WTC11 (cell line): ENCODE measurements around the gene PDPK1.

Source experiments
- ELF4 ChIP-seq: sonication (generic); formaldehyde crosslinking; IDR thresholded peaks from 2 replicates; pipeline ENCODE4 v1.8.1; 2022; ENCODE audit warnings: low read depth, mild to moderate bottlenecking, moderate library complexity, missing genetic modification reagents
- ESRRA ChIP-seq: sonication (generic); formaldehyde crosslinking; IDR thresholded peaks from 2 replicates; pipeline ENCODE4 v1.8.1; 2022; ENCODE audit warnings: mild to moderate bottlenecking, missing genetic modification reagents, borderline replicate concordance
- HMGA2 ChIP-seq: fragments of 250-450 bp; sonication (Bioruptor Pico); IDR thresholded peaks from 2 replicates; pipeline ENCODE4 v1.4.0; 2021; ENCODE audit warnings: mild to moderate bottlenecking, moderate library complexity
- NFYB ChIP-seq: sonication (generic); formaldehyde crosslinking; conservative IDR thresholded peaks from 2 replicates; pipeline ENCODE4 v1.8.0; 2022; ENCODE audit warnings: low read depth, missing genetic modification reagents
- SMAD4 ChIP-seq: sonication (generic); formaldehyde crosslinking; IDR thresholded peaks from 2 replicates; pipeline ENCODE4 v1.8.0; 2022; ENCODE audit warnings: mild to moderate bottlenecking, missing genetic modification reagents
- SP1 ChIP-seq: sonication (generic); formaldehyde crosslinking; conservative IDR thresholded peaks from 2 replicates; pipeline ENCODE4 v1.8.1; 2022; ENCODE audit warnings: missing genetic modification reagents
- TEAD4 ChIP-seq: sonication (generic); formaldehyde crosslinking; IDR thresholded peaks from 2 replicates; pipeline ENCODE4 v1.8.0; 2022; ENCODE audit warnings: mild to moderate bottlenecking, missing genetic modification reagents
- TP53 ChIP-seq: sonication (generic); formaldehyde crosslinking; IDR thresholded peaks from 2 replicates; pipeline ENCODE4 v1.8.1; 2023; ENCODE audit warnings: mild to moderate bottlenecking, missing genetic modification reagents
- TF ChIP-seq, protein P1 (sequence below): fragments of 200-600 bp; IDR thresholded peaks from 2 replicates; pipeline ENCODE4 v1.8.0; 2022; ENCODE audit warnings: antibody characterized with exemption
- TF ChIP-seq, protein P2 (sequence below): sonication (generic); formaldehyde crosslinking; IDR thresholded peaks from 2 replicates; pipeline ENCODE4 v1.8.0; 2022; ENCODE audit warnings: mild to moderate bottlenecking, missing genetic modification reagents
- TF ChIP-seq, protein P3 (sequence below): sonication (generic); formaldehyde crosslinking; IDR thresholded peaks from 2 replicates; pipeline ENCODE4 v1.8.1; 2022; ENCODE audit warnings: low read depth, missing genetic modification reagents, borderline replicate concordance

DNA sequence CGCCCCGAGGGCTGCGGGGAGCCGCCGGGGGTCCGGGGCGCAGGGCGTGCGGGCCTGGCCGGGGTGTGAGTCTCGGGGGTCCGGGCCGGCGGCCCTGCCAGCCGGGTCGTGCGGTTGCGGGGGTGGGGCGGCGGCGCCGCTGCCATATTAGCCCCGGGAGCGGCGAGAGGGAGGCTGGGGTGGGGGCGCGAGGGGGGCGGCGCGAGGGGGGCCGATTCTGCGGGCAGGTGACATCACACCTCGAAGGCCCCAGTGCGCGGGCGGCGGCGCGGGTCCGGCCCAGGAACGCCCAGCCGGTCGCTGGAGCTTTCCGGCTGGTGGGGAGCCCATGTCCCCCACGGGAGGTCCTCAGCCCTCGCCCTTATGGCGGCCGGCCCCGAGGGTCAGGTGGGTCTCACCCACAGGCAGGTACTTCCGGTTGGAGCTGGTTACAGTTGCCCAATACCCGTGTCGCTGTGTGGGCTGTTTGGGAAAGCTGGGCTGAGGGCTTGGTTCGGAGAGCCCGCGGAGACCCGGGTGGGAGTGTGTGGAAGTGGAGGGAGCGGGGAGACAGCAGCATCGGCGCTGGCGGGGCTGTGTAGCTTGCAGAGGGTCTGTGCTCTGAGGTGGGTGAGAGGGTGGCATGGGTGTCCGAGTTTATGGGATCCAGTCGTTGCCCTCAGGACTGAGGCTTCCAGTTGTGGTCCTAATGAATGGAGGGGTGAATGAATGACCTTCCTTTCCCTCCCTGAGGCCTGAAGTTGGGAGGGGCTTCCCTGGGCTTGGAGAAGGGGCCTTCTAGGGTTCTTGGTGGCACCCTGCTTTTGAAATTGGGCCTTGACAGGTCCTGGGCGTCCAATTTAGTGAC lies 23.3 kb upstream of the PDPK1 start:
- TF ChIP-seq NFYB (no peak), ELF4 (CRISPR knock-in tag) (no peak), TP53 (no peak), SMAD4 (CRISPR knock-in tag) (no peak), ESRRA (CRISPR knock-in tag) (no peak), HMGA2 (CRISPR knock-in tag) (no peak), TEAD4 (no peak), SP1 (CRISPR knock-in tag) (no peak)
- TF ChIP-seq, protein P1, sequence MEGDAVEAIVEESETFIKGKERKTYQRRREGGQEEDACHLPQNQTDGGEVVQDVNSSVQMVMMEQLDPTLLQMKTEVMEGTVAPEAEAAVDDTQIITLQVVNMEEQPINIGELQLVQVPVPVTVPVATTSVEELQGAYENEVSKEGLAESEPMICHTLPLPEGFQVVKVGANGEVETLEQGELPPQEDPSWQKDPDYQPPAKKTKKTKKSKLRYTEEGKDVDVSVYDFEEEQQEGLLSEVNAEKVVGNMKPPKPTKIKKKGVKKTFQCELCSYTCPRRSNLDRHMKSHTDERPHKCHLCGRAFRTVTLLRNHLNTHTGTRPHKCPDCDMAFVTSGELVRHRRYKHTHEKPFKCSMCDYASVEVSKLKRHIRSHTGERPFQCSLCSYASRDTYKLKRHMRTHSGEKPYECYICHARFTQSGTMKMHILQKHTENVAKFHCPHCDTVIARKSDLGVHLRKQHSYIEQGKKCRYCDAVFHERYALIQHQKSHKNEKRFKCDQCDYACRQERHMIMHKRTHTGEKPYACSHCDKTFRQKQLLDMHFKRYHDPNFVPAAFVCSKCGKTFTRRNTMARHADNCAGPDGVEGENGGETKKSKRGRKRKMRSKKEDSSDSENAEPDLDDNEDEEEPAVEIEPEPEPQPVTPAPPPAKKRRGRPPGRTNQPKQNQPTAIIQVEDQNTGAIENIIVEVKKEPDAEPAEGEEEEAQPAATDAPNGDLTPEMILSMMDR, result no peak
- TF ChIP-seq, protein P2, sequence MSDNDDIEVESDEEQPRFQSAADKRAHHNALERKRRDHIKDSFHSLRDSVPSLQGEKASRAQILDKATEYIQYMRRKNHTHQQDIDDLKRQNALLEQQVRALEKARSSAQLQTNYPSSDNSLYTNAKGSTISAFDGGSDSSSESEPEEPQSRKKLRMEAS, result no peak
- TF ChIP-seq, protein P3, sequence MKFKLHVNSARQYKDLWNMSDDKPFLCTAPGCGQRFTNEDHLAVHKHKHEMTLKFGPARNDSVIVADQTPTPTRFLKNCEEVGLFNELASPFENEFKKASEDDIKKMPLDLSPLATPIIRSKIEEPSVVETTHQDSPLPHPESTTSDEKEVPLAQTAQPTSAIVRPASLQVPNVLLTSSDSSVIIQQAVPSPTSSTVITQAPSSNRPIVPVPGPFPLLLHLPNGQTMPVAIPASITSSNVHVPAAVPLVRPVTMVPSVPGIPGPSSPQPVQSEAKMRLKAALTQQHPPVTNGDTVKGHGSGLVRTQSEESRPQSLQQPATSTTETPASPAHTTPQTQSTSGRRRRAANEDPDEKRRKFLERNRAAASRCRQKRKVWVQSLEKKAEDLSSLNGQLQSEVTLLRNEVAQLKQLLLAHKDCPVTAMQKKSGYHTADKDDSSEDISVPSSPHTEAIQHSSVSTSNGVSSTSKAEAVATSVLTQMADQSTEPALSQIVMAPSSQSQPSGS, result no peak
